ENCODE data around the gene PGRMC1. TPM values are rescaled to one million over a fixed set of nuclear protein-coding genes. Genes with fewer than 3 reads are reported as not detected.
"Not testable (repeated sequence)": the region's sequence is repeated elsewhere in the genome, so short reads cannot be mapped to it uniquely, and the experiment has no call there.

PGRMC1 gene
- total and polyA plus RNA-seq, 9 of the 15 experiments (the other 6 are each of a cell fraction or from before 2014, with no cell fraction given), result 27.4 to 115 (median 90.3) TPM

GRCh38 chrX:119291246-119291645 lies 55.2 kb downstream of the PGRMC1 start:
- DNase-seq (ENCODE audit: extremely low read depth in 1 of 4, low spot score in 3 of 4); H3K36me3 ChIP-seq (ENCODE audit: control insufficient read depth, insufficient read depth, low read length); H2AFZ ChIP-seq (ENCODE audit: low read depth, low read length); H3K79me2 ChIP-seq (ENCODE audit: control insufficient read depth, insufficient read depth, low read length); BruUV-seq (replicated peaks); in situ Hi-C loops (cut with MboI); H3K9me1 ChIP-seq (ENCODE audit: control insufficient read depth, insufficient read depth, low read length); H3K27me3 ChIP-seq (ENCODE audit: control insufficient read depth in 2 of 2, insufficient read depth in 2 of 2, low read length in 2 of 2); H3K4me2 ChIP-seq (ENCODE audit: insufficient read depth, low read length); H3K27ac ChIP-seq (ENCODE audit: extremely low read depth, low read depth, low read length); ATAC-seq; CTCF ChIA-PET (ENCODE audit: low intra/inter-chr PET ratio); POLR2A ChIA-PET; H3K4me1 ChIP-seq (replicated peaks in 1 of 2; ENCODE audit: control insufficient read depth in 2 of 2, insufficient read depth in 2 of 2, low read length in 2 of 2); FAIRE-seq; H3K4me3 ChIP-seq; H4K20me1 ChIP-seq (replicated peaks; ENCODE audit: control insufficient read depth, insufficient read depth, low read length); H3K9ac ChIP-seq (ENCODE audit: insufficient read depth in 1 of 2, low read depth in 2 of 2, low read length in 2 of 2); H3K9me3 ChIP-seq (replicated peaks; ENCODE audit: control insufficient read depth, insufficient read depth, low read depth, low read length): not testable (repeated sequence)
- peak; percentile 52; the same call in 1 of the 2 replicates for TF ChIP-seq CHD2 (IDR thresholded peaks at IDR 0.05; ENCODE audit: low read depth, low read length)
- 0% methylated on average over 2 of the region's 2 CpGs for WGBS (ENCODE audit: insufficient coverage, low coverage, missing lambda C conversion rate)
- intact Hi-C loops (cut with micrococcal nuclease), result loop anchor here (2.0 kb wide), 1 partner anchor 222 kb away; no protein-coding TSS in a partner anchor

GRCh38 chrX:119292445-119292844 lies 56.4 kb downstream of the PGRMC1 start:
- no peak for DNase-seq (ENCODE audit: extremely low read depth in 1 of 4, low spot score in 3 of 4)
- Histone ChIP-seq H3K9me3 (replicated peaks; ENCODE audit: control insufficient read depth, insufficient read depth, low read depth, low read length) (no peaks in the 10 kb centered on the region), H3K79me2 (ENCODE audit: control insufficient read depth, insufficient read depth, low read length) (no peaks in the 10 kb centered on the region), H3K36me3 (ENCODE audit: control insufficient read depth, insufficient read depth, low read length) (no peaks in the 10 kb centered on the region), H3K9ac (ENCODE audit: insufficient read depth in 1 of 2, low read depth in 2 of 2, low read length in 2 of 2) (no peak overlapping the region), H3K4me3 (no peak overlapping the region), H2AFZ (ENCODE audit: low read depth, low read length) (no peak overlapping the region), H3K9me1 (ENCODE audit: control insufficient read depth, insufficient read depth, low read length) (no peaks in the 10 kb centered on the region), H4K20me1 (replicated peaks; ENCODE audit: control insufficient read depth, insufficient read depth, low read length) (no peaks in the 10 kb centered on the region), H3K4me2 (ENCODE audit: insufficient read depth, low read length) (no peak overlapping the region), H3K27me3 (ENCODE audit: control insufficient read depth in 2 of 2, insufficient read depth in 2 of 2, low read length in 2 of 2) (no peaks in the 10 kb centered on the region; a peak in 1 of 5 replicates), H3K27ac (ENCODE audit: extremely low read depth, low read depth, low read length) (no peak overlapping the region), H3K4me1 (replicated peaks in 1 of 2; ENCODE audit: control insufficient read depth in 2 of 2, insufficient read depth in 2 of 2, low read length in 2 of 2) (no peaks in the 10 kb centered on the region)
- ATAC-seq, result no peak
- in situ Hi-C loops (cut with MboI) (no loop called here), intact Hi-C loops (cut with micrococcal nuclease) (no loop called here)
- CTCF ChIA-PET (ENCODE audit: low intra/inter-chr PET ratio), result no interaction called here
- BruUV-seq (replicated peaks), result no TSS peak
- POLR2A ChIA-PET, result no interaction called here
- no peak for FAIRE-seq
- no peak for TF ChIP-seq ZNF707 (CRISPR knock-in tag; conservative IDR thresholded peaks at IDR 0.05)
- no peak for TF ChIP-seq ELK3 (CRISPR knock-in tag; IDR thresholded peaks at IDR 0.05)
- TF ChIP-seq RBM34 (IDR thresholded peaks at IDR 0.05; ENCODE audit: borderline replicate concordance, insufficient read depth, low read length), result no peak
- no peak for TF ChIP-seq KAT8 (IDR thresholded peaks at IDR 0.05; ENCODE audit: low read depth)
- TF ChIP-seq TBP (optimal IDR thresholded peaks at IDR 0.05; ENCODE audit: low read depth, low read length), result no peak
- TF ChIP-seq REST (IDR thresholded peaks at IDR 0.05; ENCODE audit: borderline replicate concordance), result peak; percentile 15; the same call in 1 of the 2 replicates
- no peak for TF ChIP-seq REST (CRISPR knock-in tag; IDR thresholded peaks at IDR 0.05; ENCODE audit: low read depth)

Measured in K562 (cell line).